ENCODE measurements around the gene RPL28. TPM values are rescaled to one million over a fixed set of nuclear protein-coding genes. Genes with fewer than 3 reads are reported as not detected.

The RPL28 gene
- total RNA-seq, 2 experiments from 2014 or later: 3,995 to 4,178 TPM

GRCh38 chr19:55362174-55362989 lies 23.4 kb upstream of the RPL28 start:
- no peak for DNase-seq
- no peak overlapping the region for H3K4me3 ChIP-seq (ENCODE audit: low read length)
- no peaks in the 10 kb centered on the region for H3K9me3 ChIP-seq (ENCODE audit: control insufficient read depth in 1 of 2, insufficient read depth in 1 of 2, low read length in 2 of 2)
- Mint-ChIP-seq H3K27me3 (peaks cover 8% of the 10 kb centered on the region), H3K4me3 (no peak overlapping the region), H3K4me1 (ENCODE audit: low read depth) (no peaks in the 10 kb centered on the region), H3K27ac (no peak overlapping the region), H3K9me3 (no peaks in the 10 kb centered on the region), H3K36me3 (ENCODE audit: low read depth) (no peaks in the 10 kb centered on the region)
- intact Hi-C loops (cut with DNase I, micrococcal nuclease): no loop called here
- H3K27ac ChIP-seq (ENCODE audit: low read depth in 1 of 2, low read length in 2 of 2): no peak overlapping the region
- no peak for ATAC-seq (ENCODE audit: poor library complexity)
- H3K36me3 ChIP-seq (ENCODE audit: insufficient read depth, low read length): no peaks in the 10 kb centered on the region
- TF ChIP-seq CTCF (IDR thresholded peaks at IDR 0.05): no peak
- H3K4me1 ChIP-seq (ENCODE audit: insufficient read depth, low read length): no peaks in the 10 kb centered on the region
- ChIA-PET CTCF (interaction anchor here (0.7 kb wide), 1 partner anchor 22 kb away, joined by 3 read pairs; the partner anchor contains the start of gene TMEM238), POLR2A (interaction anchor here (0.7 kb wide), 1 partner anchor 54 kb away, joined by 4 read pairs; no protein-coding TSS in a partner anchor)
- no peaks in the 10 kb centered on the region for H3K27me3 ChIP-seq (ENCODE audit: control insufficient read depth in 1 of 2, insufficient read depth in 2 of 2, low read length in 2 of 2)

GRCh38 chr19:55362990-55363716 lies 22.6 kb upstream of the RPL28 start, which contains the start of gene GARIN5B:
Gene GARIN5B, minus strand, starts transcription at chr19:55363260. Its CDS starts 194 bp downstream, at chr19:55363066.
- H3K36me3 Mint-ChIP-seq (ENCODE audit: low read depth): no peaks in the 10 kb centered on the region
- H3K4me1 ChIP-seq (ENCODE audit: insufficient read depth, low read length): no peaks in the 10 kb centered on the region
- peaks cover 10% of the 10 kb centered on the region for H3K27me3 Mint-ChIP-seq
- H3K36me3 ChIP-seq (ENCODE audit: insufficient read depth, low read length): no peaks in the 10 kb centered on the region
- H3K4me3 ChIP-seq (ENCODE audit: low read length): no peak within 1 kb of the TSS
- peaks cover 1 to 4% of the 10 kb centered on the region in 2 experiments for H3K27me3 ChIP-seq (ENCODE audit: control insufficient read depth in 1 of 2, insufficient read depth in 2 of 2, low read length in 2 of 2)
- DNase-seq (no peak), ATAC-seq (ENCODE audit: poor library complexity) (no peak)
- intact Hi-C loops (cut with DNase I, micrococcal nuclease): no loop called here
- H3K4me3 Mint-ChIP-seq: no peak within 1 kb of the TSS
- H3K9me3 Mint-ChIP-seq: no peaks in the 10 kb centered on the region
- no peaks in the 10 kb centered on the region for H3K4me1 Mint-ChIP-seq (ENCODE audit: low read depth)
- no peak within 1 kb of the TSS for H3K27ac Mint-ChIP-seq
- CTCF ChIA-PET: no interaction called here
- TF ChIP-seq CTCF (IDR thresholded peaks at IDR 0.05): no peak
- H3K27ac ChIP-seq (ENCODE audit: low read depth in 1 of 2, low read length in 2 of 2): no peak within 1 kb of the TSS
- peaks cover 0 to under 1% of the 10 kb centered on the region in 2 experiments for H3K9me3 ChIP-seq (ENCODE audit: control insufficient read depth in 1 of 2, insufficient read depth in 1 of 2, low read length in 2 of 2)
- POLR2A ChIA-PET: no interaction called here

GRCh38 chr19:55365245-55365644 lies 20.5 kb upstream of the RPL28 start:
- H3K27me3 Mint-ChIP-seq: peaks cover 16% of the 10 kb centered on the region
- DNase-seq: no peak
- ATAC-seq (ENCODE audit: poor library complexity): no peak
- no peak overlapping the region for H3K4me3 Mint-ChIP-seq
- Histone ChIP-seq H3K36me3 (ENCODE audit: insufficient read depth, low read length) (no peaks in the 10 kb centered on the region), H3K9me3 (ENCODE audit: control insufficient read depth in 1 of 2, insufficient read depth in 1 of 2, low read length in 2 of 2) (peaks cover 0 to 16% of the 10 kb centered on the region in 2 experiments), H3K4me3 (ENCODE audit: low read length) (no peak overlapping the region), H3K27ac (ENCODE audit: low read depth in 1 of 2, low read length in 2 of 2) (no peak overlapping the region), H3K4me1 (ENCODE audit: insufficient read depth, low read length) (peaks cover 15% of the 10 kb centered on the region), H3K27me3 (ENCODE audit: control insufficient read depth in 1 of 2, insufficient read depth in 2 of 2, low read length in 2 of 2) (peaks cover 17 to 19% of the 10 kb centered on the region in 2 experiments)
- H3K27ac Mint-ChIP-seq: no peak overlapping the region
- intact Hi-C loops (cut with DNase I, micrococcal nuclease): no loop called here
- TF ChIP-seq CTCF (IDR thresholded peaks at IDR 0.05): no peak
- no peaks in the 10 kb centered on the region for H3K4me1 Mint-ChIP-seq (ENCODE audit: low read depth)
- H3K36me3 Mint-ChIP-seq (ENCODE audit: low read depth): no peaks in the 10 kb centered on the region
- ChIA-PET CTCF (no interaction called here), POLR2A (no interaction called here)
- H3K9me3 Mint-ChIP-seq: no peaks in the 10 kb centered on the region
